NOMO-1 treated with dmso at 0.1 percent for 144 hours (cell line): Measurements from ENCODE around the gene TXNRD2.
"Not testable (repeated sequence)": the region's sequence is repeated elsewhere in the genome, so short reads cannot be mapped to it uniquely, and the experiment has no call there.

Experiments used
- DNase-seq: peaks from one replicate; lab custom pipeline; 2025; ENCODE audit not compliant: unreplicated experiment; lab: John Stamatoyannopoulos, UW

The TXNRD2 gene

DNA sequence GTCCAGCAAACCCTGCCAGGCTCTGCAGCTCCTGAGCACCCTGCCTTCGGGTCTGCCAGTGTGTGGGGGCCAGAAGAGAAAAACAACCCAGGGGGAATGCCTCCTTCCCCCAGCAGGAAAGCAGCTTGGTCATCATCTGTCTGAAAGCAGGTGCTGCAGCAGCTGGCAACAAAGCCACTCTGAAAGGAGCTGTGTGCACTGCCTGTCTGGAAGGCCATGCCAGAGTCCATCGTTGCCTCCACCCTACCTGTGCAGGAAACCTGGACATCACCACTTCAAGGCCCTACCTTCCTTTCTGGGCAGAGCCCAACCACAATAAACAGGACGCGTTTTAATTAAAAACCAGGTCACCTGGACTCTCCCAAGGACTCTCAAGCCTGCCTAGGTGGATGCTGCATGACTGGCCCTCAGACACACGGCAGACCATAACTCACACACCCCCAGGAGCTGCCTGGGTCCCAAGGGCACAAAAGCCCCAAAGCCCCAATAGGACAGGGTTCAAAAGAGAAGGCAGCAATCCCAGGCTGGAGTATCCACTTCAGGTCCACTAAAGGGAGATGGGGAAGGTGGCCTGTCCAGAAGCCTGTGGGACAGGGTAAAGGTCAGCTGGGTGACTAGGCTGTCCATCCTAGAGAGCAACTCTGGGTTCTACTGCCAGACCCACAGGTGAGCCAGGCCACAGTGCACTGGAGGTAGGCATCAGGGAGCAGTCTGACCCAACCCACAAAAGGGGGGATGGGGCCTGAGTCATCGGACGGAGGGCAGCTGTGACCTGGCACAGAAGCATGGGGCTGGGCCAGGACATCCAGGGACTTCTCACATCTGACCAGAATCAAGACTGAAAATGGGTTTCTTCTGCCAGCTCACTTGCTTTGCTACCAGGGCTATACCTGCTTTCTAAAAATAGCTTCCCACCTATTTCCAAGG lies 93.1 kb downstream of the TXNRD2 start:
- no peak for DNase-seq

- DNase-seq: no peak
Observed at GRCh38 chr22:19847345-19847632, 94.3 kb downstream of the TXNRD2 start.

DNA sequence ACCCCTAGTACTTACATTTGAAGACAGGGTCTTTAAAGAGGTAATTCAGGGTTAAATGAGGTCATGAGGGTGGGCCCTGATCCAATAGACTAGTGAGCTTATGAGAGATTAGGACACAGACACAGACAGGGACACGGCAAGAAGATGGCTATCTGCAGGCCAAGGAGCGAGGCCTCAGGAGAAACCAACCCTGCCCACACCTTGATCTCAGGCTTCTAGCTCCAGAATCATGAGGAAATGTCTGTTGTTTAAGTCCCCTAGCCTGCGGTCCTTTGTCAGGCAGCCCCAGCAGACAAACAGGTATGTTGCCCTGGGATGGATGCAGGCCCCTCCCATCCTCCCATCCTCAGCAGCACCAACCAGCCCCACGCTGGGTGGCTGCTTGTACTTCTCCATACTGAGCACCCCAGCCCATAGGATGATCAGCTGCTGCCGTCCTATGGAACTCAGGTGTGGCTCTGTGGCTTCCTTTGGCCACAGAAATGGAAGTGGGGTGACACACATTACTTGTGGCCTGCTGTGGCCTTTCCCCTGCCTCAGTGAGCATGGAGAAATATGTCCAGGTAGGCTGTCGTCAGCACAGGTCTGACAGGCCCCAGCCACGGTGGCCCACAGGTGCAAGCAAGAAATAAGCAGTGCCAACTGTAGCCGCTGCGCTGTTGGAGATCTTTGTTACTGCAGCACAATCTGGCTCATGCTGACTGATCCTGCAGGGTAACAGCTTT lies 94.8 kb downstream of the TXNRD2 start:
- no peak for DNase-seq

DNA sequence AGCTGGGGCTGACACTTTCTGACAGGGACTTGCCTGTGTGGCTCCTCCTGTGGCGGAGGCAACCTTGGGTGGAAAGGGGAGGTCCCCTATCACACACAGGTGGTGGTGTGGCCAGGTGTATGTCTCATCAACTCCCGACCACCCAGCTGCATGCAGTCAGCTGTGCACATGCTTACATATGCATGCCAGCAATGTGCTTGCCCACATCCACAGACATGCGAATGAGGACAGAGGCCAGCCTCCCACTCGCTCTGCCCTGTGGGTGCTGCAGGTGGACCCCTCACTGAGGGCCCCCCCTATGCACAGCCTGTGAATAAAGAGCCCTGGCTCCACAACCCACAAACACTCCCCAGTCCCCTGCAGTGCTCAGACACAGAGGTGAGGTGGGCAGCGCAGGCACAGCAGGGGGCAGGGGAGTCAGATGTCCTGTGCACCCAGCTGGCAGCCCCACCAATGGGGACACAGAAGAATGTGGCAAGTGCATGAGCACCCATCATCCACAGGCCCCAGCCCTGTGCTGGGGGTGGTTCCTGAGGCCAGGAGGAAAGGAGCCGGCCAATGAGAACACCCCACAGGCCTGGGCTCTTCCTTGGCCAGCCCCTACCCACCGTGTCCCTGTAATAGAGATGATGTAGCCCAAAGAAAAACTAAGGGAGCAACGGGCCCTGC lies 96.4 kb downstream of the TXNRD2 start:
- DNase-seq: no peak

DNA sequence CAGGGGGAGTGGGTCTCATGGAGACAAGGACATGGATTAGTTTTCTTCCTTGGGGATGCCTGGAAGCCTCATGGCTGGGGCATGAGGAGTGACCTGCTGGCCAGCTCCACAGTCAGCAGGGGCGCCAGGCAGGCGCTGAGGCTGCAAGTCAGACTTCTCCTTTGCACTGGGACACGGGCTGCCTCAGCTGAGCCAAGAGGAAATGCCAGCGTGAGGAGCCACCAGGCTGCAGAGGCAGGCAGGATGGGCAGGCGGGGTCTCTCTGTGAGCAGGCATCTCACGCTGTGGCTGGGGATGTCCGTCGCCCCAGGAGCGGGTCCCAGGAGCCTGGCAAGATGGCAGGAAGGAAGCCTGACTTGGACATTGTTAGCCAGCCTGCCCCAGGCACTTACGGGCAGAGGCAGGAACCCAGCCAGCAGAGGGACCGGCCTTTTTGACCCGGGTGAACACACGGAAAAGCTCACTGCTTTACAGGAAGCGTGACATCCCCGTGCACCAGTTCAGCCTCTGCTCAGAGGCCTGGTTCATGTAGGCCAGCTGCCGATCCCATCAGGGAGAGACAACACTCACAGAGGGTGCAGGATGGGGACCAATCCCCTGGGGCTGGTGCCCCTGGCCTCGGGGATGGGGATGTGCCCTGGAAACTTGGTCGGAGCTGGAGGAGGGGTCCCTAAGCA lies 97.1 kb downstream of the TXNRD2 start:
- DNase-seq: no peak

DNA sequence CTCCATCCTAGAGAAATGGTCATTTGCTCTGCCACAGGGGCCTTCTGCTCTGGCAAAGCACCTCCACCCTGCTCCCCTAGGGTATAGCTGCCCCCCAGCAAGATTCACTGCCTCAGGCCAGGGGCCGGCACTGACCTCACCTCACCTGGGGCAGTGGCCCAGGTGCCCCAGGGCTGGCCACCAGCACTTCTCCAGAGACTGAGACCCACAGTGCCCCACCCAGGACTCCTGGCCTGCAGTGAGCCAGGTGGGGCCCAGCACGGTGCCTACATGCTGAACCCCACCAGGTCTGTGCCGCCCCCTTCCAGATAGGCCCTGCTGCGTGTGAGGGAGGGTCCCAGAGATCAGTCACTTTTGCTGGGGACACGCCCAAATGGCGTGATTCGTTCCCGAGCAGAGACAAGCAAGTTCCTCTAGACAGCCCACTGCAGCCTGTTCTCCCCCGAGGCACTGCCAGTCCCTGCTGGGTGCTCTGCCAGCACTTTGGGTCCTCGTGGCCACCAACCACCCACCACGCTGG lies 97.7 kb downstream of the TXNRD2 start:
- DNase-seq: no peak

DNA sequence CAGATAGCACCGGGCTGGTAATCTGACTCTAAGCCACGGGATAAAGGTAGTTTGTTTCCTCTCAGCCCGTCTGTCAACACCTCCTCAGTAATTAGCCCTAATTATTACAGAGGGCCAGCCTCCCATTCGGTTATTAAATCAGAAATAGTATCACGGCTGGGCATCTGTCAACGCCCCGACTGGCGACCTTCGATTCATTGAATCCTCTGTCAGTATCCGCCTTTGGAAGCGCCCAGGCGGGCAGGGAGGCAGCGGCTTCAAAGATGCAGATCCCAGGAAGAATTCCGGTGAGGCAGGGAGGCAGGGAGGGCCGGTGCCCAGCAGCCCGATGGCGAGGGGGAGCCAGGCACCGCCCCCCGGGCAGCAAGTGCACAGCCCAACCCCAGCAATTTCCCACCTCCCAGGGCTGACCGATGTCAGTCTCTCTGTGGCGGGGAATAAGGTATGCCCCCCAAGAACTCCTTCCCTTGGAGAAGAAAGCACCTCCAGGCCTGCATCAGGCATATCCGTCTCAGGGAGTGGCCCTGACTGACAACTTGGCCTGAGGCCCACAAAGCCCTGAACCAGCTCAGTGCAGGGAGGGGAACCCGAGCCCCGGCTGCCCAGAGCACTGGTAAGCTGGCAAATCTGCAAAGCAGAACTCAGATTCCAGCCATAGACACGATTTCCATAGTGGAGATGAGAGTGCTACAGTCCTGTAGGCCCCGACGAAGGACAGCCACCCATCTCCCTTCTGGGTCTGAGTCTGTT lies 98.3 kb downstream of the TXNRD2 start:
- no peak for DNase-seq

- no peak for DNase-seq
Observed at GRCh38 chr22:19842393-19843106, 99.1 kb downstream of the TXNRD2 start.

DNA sequence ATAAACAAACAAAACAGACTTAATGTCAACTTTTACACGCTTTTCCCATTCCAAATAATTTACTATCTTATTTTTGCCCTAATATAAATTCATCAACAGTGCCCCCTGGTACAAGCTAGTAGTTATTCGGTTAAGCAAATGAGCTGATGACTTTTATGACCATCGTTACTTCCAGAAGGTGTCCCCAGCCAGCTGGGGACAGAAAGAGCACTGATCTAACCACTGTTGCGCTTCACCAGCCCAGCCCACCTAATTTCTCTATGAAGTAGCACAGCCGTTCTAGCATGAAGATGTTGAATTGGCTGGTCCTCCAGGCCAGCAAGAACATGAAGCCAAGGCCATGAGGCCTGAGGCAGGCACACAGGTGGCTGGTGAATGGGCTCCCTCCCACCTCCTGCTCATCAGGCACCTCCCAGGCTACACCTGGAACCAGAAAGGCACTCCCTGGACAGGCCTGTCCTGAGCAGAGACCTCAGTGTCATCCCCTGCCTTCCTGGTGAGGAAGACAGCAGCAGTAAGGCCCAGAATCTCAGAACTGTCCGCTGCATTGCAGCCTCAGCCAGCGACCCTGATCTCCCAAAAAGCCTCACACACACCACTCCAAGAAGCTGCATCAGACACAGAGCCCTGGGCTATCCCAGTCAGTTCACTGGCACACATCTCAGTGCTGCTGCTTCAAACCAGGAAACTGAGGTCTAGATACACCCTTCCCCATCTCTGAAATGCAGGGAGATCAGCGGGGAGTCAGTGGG lies 99.8 kb downstream of the TXNRD2 start:
- no peak for DNase-seq

- no peak for DNase-seq
Observed at GRCh38 chr22:19840955-19841640, 100.5 kb downstream of the TXNRD2 start.

- DNase-seq: no peak
Observed at GRCh38 chr22:19840059-19840458, 101.6 kb downstream of the TXNRD2 start.

DNA sequence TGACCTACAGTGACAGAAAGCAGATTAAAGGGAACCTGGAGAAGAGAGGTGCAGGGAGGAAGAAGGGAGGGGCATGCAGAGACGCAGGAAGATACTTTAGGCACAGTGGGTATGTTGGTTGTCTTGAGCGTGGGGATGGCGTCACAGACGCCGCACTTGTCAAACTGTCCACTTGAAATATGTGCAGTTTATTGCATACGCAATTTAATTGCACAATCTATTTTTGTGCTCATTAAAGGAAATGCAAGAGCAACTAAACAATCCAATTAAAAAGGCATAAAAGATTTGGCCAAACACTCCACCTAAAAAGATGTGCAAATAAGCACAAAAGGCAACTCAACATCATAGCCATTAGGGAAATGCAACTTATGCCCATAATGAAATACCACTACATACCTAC lies 103.7 kb downstream of the TXNRD2 start:
- DNase-seq: no peak

- DNase-seq: no peak
Observed at GRCh38 chr22:19836512-19836911, 105.1 kb downstream of the TXNRD2 start.

DNA sequence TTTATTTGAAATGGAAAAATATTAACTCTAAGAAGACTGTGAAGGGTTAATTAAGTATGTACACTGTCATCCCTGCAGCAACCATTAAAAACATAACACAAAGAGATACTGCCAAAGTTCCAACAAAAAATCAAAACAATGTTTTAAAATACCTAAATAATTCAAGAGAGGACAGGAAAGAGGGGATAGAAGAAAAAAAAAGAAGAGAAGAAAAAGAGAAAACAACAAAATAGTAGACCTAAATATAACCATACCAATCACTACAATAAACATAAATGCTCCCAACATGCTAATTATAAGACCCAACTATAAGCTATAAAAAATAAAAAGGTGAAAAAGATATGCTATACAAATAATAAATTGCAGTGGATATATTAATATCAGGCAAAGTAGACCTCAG lies 107.0 kb downstream of the TXNRD2 start:
- DNase-seq: no peak

DNA sequence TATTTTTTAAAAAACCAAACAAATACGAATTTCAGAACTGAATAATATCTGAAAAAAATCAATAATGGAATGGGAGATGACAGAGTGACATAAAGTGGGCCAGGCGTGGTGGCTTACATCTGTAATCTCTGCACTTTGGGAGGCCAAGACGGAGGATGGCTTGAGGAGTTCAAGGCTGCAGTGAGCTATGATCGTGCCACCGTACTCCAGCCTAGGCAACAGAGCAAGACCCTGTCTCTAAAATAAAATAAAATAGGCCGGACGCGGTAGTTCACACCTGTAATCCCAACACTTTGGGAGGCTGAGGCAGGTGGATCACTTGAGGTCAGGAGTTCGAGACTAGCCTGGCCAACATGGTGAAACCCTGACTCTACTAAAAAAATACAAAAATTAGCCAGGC lies 108.3 kb downstream of the TXNRD2 start:
- not testable (repeated sequence) for DNase-seq

DNA sequence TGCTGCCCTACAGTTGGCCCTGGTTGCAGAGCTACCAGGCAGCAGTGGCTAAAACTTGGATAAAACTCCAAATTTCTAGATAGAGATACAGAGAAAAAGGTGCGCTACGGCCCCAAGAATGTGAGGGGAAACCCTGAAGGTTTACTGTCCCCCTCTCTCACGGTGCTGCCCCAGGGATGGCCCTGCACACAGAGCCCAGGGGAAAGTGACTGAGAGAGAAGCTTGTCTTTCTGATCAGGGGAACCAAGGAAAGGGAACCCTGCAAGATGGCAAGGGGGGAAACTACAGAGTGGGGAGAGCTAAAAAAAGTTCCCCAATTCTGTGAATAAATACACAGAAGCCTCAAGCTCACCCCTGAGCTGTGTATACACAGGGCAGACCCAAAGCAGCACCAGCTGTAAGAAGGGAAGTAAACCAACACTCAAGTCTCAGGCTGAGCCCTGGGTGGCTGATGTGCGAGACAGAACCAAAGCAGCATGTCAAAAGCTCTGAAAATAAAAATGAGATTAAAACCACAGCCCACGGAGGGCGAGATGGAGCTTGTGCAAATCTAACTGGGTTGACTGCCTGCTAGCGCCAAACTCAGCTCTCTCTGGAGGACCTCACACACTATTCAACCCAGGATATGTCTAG lies 109.0 kb downstream of the TXNRD2 start:
- DNase-seq: no peak

DNA sequence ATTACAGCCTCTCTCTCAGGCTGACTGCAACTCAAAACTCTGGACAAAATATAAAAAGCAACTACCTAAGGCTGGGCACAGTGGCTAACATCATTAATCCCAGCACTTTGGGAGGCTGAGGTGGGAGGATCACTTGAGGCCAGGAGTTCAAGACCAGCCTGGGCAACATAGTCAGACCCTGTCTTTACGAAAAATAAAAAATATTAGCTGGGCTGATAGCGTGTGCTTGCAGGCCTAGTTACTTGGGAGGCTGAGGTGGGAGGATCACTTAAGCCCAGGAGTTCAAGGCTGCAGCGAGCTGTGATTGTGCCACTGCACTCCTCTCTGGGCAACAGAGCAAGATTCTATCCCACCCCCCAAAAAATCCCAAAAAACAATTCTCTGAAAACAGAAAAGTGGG lies 109.6 kb downstream of the TXNRD2 start:
- DNase-seq: not testable (repeated sequence)

DNA sequence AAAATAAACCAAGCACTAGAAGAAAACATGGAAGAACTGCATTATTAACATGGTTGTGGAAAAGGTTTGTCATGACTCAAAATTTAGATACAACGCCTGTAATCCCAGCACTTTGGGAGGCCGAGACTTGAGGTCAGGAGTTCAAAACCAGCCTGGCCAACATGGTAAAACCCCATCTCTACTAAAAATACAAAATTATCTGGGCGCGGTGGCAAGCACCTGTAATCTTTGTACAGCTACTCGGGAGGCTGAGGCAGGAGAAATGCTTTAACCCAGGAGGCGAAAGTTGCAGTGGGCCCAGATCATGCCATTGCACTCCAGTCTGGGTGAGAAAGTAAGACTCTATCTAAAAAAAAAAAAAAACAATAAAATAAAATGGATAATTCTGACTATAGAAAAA lies 110.6 kb downstream of the TXNRD2 start:
- no peak for DNase-seq
